ENCODE results near the gene TCF4.
"Not testable (repeated sequence)": the region's sequence is repeated elsewhere in the genome, so short reads cannot be mapped to it uniquely, and the experiment has no call there.

TCF4 gene

GRCh38 chr18:55500316-55501086 lies 87.5 kb downstream of the TCF4 start:
- no peak for DNase-seq

- DNase-seq: no peak
These were observed 88.5 kb downstream of the TCF4 start for GRCh38 chr18:55499526-55499925.

GRCh38 chr18:55497825-55498403 lies 90.1 kb downstream of the TCF4 start:
- no peak for DNase-seq

- DNase-seq: no peak
These were observed 93.1 kb downstream of the TCF4 start for GRCh38 chr18:55494899-55495298.

- no peak for DNase-seq
These were observed 93.6 kb downstream of the TCF4 start for GRCh38 chr18:55494441-55494840.

GRCh38 chr18:55491616-55492015 lies 96.4 kb downstream of the TCF4 start:
- DNase-seq: no peak

- peak; percentile 52 for DNase-seq
These were observed 98.7 kb downstream of the TCF4 start for GRCh38 chr18:55489034-55489986.

GRCh38 chr18:55488473-55488872 lies 99.5 kb downstream of the TCF4 start:
- no peak for DNase-seq

- DNase-seq: no peak
These were observed 100.0 kb downstream of the TCF4 start for GRCh38 chr18:55487997-55488396.

GRCh38 chr18:55486936-55487335 lies 101.1 kb downstream of the TCF4 start:
- DNase-seq: no peak

- DNase-seq: no peak
These were observed 102.3 kb downstream of the TCF4 start for GRCh38 chr18:55485666-55486065.

GRCh38 chr18:55484773-55485172 lies 103.2 kb downstream of the TCF4 start:
- DNase-seq: no peak

GRCh38 chr18:55483266-55483871 lies 104.6 kb downstream of the TCF4 start:
- DNase-seq: no peak

- no peak for DNase-seq
These were observed 108.2 kb downstream of the TCF4 start for GRCh38 chr18:55479656-55480420.

- no peak for DNase-seq
These were observed 110.0 kb downstream of the TCF4 start for GRCh38 chr18:55477860-55478581.

GRCh38 chr18:55477499-55477859 lies 110.5 kb downstream of the TCF4 start:
- peak; percentile 21 for DNase-seq

- DNase-seq: no peak
These were observed 112.1 kb downstream of the TCF4 start for GRCh38 chr18:55475916-55476315.

GRCh38 chr18:55475467-55475866 lies 112.5 kb downstream of the TCF4 start:
- DNase-seq: no peak

GRCh38 chr18:55473560-55473959 lies 114.4 kb downstream of the TCF4 start:
- no peak for DNase-seq

- no peak for DNase-seq
These were observed 114.9 kb downstream of the TCF4 start for GRCh38 chr18:55473058-55473457.

GRCh38 chr18:55470826-55471225 lies 117.2 kb downstream of the TCF4 start:
- no peak for DNase-seq

GRCh38 chr18:55469134-55469533 lies 118.9 kb downstream of the TCF4 start:
- not testable (repeated sequence) for DNase-seq

All from activated CD4-positive, alpha-beta T cell treated with anti-CD3 and anti-CD28 coated beads for 48 hours (primary cell).